ENCODE results near the gene GBX2.

GBX2 gene

GRCh38 chr2:236162882-236163470, 5.2 kb downstream of the GBX2 start:
- TF ChIP-seq NFRKB (IDR thresholded peaks at IDR 0.05), result no peak
- TF ChIP-seq BHLHE40 (IDR thresholded peaks at IDR 0.05; ENCODE audit: borderline replicate concordance), result no peak
- TF ChIP-seq ELF4 (IDR thresholded peaks at IDR 0.05), result no peak
- no peak for TF ChIP-seq FOXA1 (IDR thresholded peaks at IDR 0.05)
- ChIA-PET POLR2A (no interaction called here), CTCF (no interaction called here)
- no peak for DNase-seq (ENCODE audit: extremely low spot score)

- TF ChIP-seq NFRKB (IDR thresholded peaks at IDR 0.05) (no peak), ELF4 (IDR thresholded peaks at IDR 0.05) (no peak), CTBP1 (IDR thresholded peaks at IDR 0.05; ENCODE audit: borderline replicate concordance) (no peak), ZNF384 (IDR thresholded peaks at IDR 0.05) (no peak), FOXK2 (IDR thresholded peaks at IDR 0.05) (no peak), FOXA1 (IDR thresholded peaks at IDR 0.05) (no peak), LEF1 (IDR thresholded peaks at IDR 0.05; ENCODE audit: borderline replicate concordance) (no peak), BHLHE40 (IDR thresholded peaks at IDR 0.05; ENCODE audit: borderline replicate concordance) (no peak), SUZ12 (IDR thresholded peaks at IDR 0.05) (no peak), FOXM1 (IDR thresholded peaks at IDR 0.05; ENCODE audit: borderline replicate concordance) (no peak), HDGF (IDR thresholded peaks at IDR 0.05; ENCODE audit: borderline replicate concordance) (no peak), PKNOX1 (IDR thresholded peaks at IDR 0.05) (no peak), ARNT (IDR thresholded peaks at IDR 0.05) (no peak), SP1 (IDR thresholded peaks at IDR 0.05) (no peak), L3MBTL2 (conservative IDR thresholded peaks at IDR 0.05) (no peak), TARDBP (IDR thresholded peaks at IDR 0.05) (no peak)
- POLR2A ChIA-PET, result no interaction called here
- CTCF ChIA-PET, result no interaction called here
- DNase-seq (ENCODE audit: extremely low spot score), result no peak
Measured at GRCh38 chr2:236162031-236162845, 5.9 kb downstream of the GBX2 start.

- CTCF ChIA-PET, result no interaction called here
- POLR2A ChIA-PET, result no interaction called here
- no peak for DNase-seq (ENCODE audit: extremely low spot score)
Measured at GRCh38 chr2:236161531-236161930, 6.7 kb downstream of the GBX2 start.

GRCh38 chr2:236161082-236161462, 7.1 kb downstream of the GBX2 start:
- DNase-seq (ENCODE audit: extremely low spot score), result no peak
- POLR2A ChIA-PET, result no interaction called here
- no peak for TF ChIP-seq ELF4 (IDR thresholded peaks at IDR 0.05)
- no peak for TF ChIP-seq PKNOX1 (IDR thresholded peaks at IDR 0.05)
- TF ChIP-seq FOXK2 (IDR thresholded peaks at IDR 0.05), result no peak
- no peak for TF ChIP-seq LEF1 (IDR thresholded peaks at IDR 0.05; ENCODE audit: borderline replicate concordance)
- TF ChIP-seq HDGF (IDR thresholded peaks at IDR 0.05; ENCODE audit: borderline replicate concordance), result no peak
- no peak for TF ChIP-seq NFRKB (IDR thresholded peaks at IDR 0.05)
- no peak for TF ChIP-seq ARNT (IDR thresholded peaks at IDR 0.05)
- no peak for TF ChIP-seq SUZ12 (IDR thresholded peaks at IDR 0.05)
- no peak for TF ChIP-seq CTBP1 (IDR thresholded peaks at IDR 0.05; ENCODE audit: borderline replicate concordance)
- no peak for TF ChIP-seq FOXM1 (IDR thresholded peaks at IDR 0.05; ENCODE audit: borderline replicate concordance)
- TF ChIP-seq ZNF384 (IDR thresholded peaks at IDR 0.05), result no peak
- no peak for TF ChIP-seq TARDBP (IDR thresholded peaks at IDR 0.05)
- TF ChIP-seq BHLHE40 (IDR thresholded peaks at IDR 0.05; ENCODE audit: borderline replicate concordance), result no peak
- TF ChIP-seq SP1 (IDR thresholded peaks at IDR 0.05), result no peak
- no peak for TF ChIP-seq L3MBTL2 (conservative IDR thresholded peaks at IDR 0.05)
- TF ChIP-seq FOXA1 (IDR thresholded peaks at IDR 0.05), result no peak
- CTCF ChIA-PET, result no interaction called here

More at GRCh38 chr2:236161531-236161930, 6.7 kb downstream of the GBX2 start:
- TF ChIP-seq CTBP1 (IDR thresholded peaks at IDR 0.05; ENCODE audit: borderline replicate concordance), result no peak

- no peak for DNase-seq (ENCODE audit: extremely low spot score)
- ChIA-PET CTCF (no interaction called here), POLR2A (no interaction called here)
- no peak for TF ChIP-seq ELF4 (IDR thresholded peaks at IDR 0.05)
- no peak for TF ChIP-seq NFRKB (IDR thresholded peaks at IDR 0.05)
- TF ChIP-seq PKNOX1 (IDR thresholded peaks at IDR 0.05), result no peak
- no peak for TF ChIP-seq SUZ12 (IDR thresholded peaks at IDR 0.05)
- no peak for TF ChIP-seq FOXM1 (IDR thresholded peaks at IDR 0.05; ENCODE audit: borderline replicate concordance)
- TF ChIP-seq L3MBTL2 (conservative IDR thresholded peaks at IDR 0.05), result no peak
- TF ChIP-seq CTBP1 (IDR thresholded peaks at IDR 0.05; ENCODE audit: borderline replicate concordance), result no peak
- no peak for TF ChIP-seq LEF1 (IDR thresholded peaks at IDR 0.05; ENCODE audit: borderline replicate concordance)
- TF ChIP-seq FOXK2 (IDR thresholded peaks at IDR 0.05), result no peak
- no peak for TF ChIP-seq FOXA1 (IDR thresholded peaks at IDR 0.05)
- TF ChIP-seq ARNT (IDR thresholded peaks at IDR 0.05), result no peak
- TF ChIP-seq TARDBP (IDR thresholded peaks at IDR 0.05), result no peak
- no peak for TF ChIP-seq HDGF (IDR thresholded peaks at IDR 0.05; ENCODE audit: borderline replicate concordance)
- TF ChIP-seq ZNF384 (IDR thresholded peaks at IDR 0.05), result no peak
- no peak for TF ChIP-seq BHLHE40 (IDR thresholded peaks at IDR 0.05; ENCODE audit: borderline replicate concordance)
- no peak for TF ChIP-seq SP1 (IDR thresholded peaks at IDR 0.05)
Measured at GRCh38 chr2:236160366-236161081, 7.7 kb downstream of the GBX2 start.

Measured in HEK293T (cell line).